ENCODE results near the gene PQBP1.
"Not testable (repeated sequence)": the region's sequence is repeated elsewhere in the genome, so short reads cannot be mapped to it uniquely, and the experiment has no call there.

Gene PQBP1, protein sequence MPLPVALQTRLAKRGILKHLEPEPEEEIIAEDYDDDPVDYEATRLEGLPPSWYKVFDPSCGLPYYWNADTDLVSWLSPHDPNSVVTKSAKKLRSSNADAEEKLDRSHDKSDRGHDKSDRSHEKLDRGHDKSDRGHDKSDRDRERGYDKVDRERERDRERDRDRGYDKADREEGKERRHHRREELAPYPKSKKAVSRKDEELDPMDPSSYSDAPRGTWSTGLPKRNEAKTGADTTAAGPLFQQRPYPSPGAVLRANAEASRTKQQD

DNA sequence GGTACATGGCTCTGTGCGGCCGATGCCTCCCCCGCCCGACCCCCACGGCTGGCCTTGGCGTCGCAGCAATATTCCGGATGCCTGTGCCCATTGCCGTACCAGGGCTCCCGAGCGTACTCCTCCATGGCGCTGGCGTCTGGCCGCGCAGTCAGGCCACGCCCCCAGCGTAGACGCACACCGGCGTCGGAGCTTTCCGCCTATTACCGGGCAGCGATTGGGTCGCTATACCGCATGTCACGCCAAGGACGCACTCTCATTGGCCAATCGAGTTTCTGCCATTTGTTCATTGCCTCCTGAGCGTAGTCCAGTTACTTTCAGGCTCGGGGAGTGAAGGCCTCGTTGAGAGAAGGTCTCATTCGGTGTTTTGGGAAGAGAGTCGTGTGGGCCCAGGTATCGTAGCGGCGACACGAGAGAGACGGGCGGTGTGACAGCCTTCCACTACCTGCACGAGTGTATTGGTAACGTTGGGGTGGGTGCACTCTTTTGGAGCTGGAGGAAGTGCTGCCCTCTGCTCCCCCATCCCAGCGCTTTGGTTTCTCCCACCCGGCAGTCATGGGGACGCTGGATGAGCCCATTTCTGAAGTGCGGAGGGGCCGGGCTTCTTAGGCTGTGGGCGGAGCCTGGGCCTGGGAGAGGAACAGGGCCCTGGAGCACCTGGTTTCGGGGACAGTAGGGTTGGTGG lies at the start of gene PQBP1, which contains the start of gene TIMM17B:
TSS of gene PQBP1 (plus strand) at position 306 of the 682 bp plus-strand sequence. CDS start 580 bp downstream, outside the sequence.
TSS of gene TIMM17B (minus strand) at position 144 of the 682 bp plus-strand sequence. CDS start at position 125, 19 bp downstream.
- peak; percentile 68 for DNase-seq (ENCODE audit: low read depth)

DNA sequence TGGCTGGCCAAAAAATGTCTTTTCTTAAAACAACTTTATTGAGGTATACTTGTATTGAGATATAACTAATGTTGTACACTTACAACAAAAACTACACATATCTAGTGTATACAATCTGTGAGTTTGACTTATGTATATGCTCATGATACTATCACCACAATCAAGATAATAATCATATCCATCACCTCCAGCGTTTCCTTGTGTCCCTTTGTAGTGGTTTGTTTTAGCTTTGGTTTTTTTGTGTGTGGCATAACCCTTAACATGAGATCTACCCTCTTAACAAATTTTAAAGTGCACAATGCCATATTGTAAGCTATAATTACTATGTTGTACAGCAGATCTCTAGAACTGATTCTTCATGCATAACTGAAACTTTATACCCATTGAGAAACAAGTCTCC lies 48.9 kb upstream of the PQBP1 start:
- no peak for DNase-seq (ENCODE audit: low read depth)

DNA sequence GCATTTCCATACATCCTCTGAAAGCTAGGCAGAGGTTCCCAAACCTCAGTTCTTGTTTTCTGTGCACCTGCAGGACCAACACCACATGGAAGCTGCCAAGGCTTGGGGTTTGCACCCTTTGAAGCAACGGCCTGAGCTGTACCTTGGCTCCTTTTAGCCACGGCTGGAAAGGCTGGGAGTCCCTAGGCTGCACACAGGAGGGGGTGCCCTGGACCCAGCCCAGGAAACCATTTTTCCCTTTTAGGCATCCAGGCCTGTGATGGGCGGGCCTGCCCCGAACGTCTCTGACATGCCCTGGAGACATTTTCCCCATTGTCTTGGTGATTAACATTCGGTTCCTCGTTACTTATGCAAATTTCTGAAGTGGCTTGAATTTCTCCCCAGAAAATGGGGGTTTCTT lies 44.9 kb upstream of the PQBP1 start:
- no peak for DNase-seq (ENCODE audit: low read depth)

DNA sequence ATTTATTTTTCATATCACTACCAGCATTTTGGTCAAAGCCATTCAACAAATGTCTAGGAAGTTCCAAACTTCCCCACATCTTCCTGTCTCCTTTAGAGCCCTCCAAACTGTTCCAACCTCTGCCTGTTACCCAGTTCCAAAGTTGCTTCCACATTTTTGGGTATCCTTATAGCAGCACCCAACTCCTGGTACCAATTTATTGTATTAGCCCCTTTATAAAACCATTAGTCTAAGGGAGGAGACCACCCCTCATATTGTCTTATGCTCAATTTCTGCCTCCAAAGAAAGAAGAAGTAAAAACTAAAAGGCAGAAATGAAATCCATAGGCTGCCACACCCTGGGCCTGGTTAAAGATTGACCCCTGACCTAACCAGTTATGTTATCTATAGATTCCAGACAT lies 44.2 kb upstream of the PQBP1 start:
- not testable (repeated sequence) for DNase-seq (ENCODE audit: low read depth)

DNA sequence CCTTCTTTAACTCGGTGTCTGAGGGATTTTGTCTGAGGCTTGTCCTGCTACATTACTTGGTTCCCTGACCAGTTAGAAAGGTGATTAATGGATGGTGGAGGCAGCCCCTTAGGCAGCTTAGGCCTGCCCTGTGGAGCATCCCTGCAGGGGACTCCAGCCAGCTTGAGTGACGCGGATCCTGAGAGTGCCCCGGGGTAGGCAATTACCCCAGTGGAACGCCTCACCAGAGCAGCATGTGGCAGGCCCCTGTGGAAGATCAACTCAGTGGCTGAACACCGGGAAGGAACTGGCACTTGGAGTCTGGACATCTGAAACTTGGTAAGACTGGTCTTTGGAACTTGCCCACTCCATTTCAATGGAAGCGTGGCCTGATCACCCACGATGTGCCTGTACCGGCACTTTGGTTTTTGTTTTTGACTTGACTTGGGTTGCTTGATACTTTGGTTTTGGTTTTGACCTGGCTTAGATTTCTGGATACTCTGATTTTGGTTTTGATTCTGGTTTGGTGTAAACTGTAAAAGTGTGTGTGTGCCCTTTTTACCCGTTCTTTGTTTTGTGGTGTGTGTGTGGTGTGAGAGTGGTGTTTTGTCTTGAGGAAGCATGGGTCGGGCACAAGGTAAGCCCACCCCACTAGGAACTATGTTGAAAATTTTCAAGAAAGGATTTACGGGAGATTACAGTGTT lies 43.5 kb upstream of the PQBP1 start:
- not testable (repeated sequence) for DNase-seq (ENCODE audit: low read depth)

DNA sequence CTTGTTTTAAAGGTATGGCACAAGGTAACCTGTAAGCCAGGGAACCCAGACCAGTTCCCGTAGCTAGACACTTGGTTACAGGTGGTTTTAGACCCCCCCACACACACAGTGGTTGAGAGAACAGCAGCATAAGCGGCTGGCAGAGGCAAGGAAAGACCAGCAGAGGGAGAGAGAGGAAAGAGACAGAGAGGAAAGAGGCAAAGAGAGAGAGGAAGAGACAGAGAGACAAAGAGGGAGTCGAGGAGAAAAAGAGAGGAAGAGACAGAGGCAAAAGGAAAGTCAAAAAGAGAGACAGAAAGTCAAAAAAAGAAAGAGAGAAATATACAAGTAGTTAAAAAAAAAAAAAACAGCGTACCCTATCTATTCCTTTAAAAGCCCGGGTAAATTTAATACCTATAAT lies 42.8 kb upstream of the PQBP1 start:
- no peak for DNase-seq (ENCODE audit: low read depth)

DNA sequence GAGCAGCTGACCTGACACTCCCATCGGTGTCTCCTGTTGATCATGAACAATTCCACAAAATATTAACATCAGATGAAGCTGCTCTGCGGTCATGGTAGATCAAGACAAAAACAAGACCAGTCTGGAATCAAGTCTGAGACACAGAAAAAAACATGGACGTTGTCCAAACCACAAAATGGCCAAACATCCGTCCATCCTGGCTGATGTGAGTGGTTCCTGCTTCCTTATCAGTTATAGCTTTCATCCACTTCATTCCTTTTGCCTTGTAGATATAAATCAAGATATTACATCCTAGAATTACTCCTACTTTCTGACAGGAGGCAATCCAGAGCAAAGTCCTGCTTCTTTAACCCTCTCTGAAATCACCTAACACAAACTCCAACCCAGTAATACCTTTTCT lies 33.5 kb upstream of the PQBP1 start:
- no peak for DNase-seq (ENCODE audit: low read depth)

DNA sequence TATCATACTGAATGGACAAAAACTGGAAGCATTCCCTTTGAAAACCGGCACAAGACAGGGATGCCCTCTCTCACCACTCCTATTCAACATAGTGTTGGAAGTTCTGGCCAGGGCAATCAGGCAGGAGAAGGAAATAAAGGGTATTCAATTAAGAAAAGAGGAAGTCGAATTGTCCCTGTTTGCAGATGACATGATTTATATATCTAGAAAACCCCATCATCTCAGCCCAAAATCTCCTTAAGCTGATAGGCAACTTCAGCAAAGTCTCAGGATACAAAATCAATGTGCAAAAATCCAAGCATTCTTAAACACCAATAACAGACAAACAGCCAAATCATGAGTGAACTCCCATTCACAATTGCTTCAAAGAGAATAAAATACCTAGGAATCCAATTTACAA lies 25.7 kb upstream of the PQBP1 start:
- DNase-seq (ENCODE audit: low read depth), result not testable (repeated sequence)

DNA sequence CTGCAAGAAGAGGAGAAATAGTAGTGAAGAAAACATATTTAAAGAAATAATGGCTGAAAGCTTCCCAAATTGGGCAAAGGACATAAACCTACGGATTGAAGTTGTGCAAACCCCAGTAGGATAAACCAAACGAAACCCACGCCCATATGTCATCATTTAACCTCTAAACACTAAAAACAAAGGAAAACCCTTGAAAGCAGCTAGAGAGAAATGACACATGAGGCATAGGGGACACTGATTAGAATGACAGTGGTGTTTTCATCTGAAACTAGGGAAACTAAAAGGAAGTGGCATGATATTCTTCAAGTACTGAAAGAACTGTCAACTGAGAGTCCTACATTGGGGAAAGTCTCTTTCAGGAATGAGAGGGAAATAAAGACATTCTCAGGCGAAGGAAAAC lies 20.8 kb upstream of the PQBP1 start:
- not testable (repeated sequence) for DNase-seq (ENCODE audit: low read depth)

DNA sequence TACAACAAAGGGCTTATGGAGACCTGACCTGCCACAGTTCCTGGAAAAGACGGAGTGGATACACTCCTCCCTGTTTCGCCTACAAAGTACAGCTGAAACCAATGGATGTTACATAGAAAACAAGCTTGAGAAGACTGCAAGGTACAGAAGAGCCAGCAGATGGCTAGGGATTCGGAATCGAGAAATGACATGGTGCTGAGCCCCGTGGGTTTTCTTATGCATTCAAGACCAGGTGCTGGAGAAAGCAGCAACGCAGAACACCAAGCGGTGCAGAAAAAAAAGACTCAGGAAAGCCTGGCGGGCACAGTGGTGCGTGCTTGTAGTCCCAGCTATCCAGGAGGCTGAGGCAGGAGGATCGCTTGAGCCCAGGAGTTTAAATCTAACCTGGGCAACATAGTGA lies 14.0 kb upstream of the PQBP1 start:
- DNase-seq (ENCODE audit: low read depth), result no peak

DNA sequence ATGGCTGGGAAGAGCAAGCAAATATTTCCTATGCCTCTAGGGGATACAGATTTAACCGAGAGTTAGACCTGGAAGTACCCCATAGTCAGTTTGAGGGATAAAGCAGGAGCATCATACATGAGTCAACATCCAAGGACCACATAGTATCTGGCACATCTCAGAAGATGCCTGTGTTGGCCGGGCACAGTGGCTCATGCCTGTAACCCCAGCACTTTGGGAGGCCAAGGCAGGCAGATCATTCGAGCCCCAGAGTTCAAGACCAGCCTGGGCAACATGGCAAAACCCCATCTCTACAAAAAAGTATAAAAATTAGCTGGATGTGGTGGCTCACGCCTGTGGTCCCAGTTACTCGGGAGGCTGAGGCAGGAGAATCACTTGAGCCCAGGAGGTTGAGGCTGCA lies 11.1 kb upstream of the PQBP1 start:
- not testable (repeated sequence) for DNase-seq (ENCODE audit: low read depth)

DNA sequence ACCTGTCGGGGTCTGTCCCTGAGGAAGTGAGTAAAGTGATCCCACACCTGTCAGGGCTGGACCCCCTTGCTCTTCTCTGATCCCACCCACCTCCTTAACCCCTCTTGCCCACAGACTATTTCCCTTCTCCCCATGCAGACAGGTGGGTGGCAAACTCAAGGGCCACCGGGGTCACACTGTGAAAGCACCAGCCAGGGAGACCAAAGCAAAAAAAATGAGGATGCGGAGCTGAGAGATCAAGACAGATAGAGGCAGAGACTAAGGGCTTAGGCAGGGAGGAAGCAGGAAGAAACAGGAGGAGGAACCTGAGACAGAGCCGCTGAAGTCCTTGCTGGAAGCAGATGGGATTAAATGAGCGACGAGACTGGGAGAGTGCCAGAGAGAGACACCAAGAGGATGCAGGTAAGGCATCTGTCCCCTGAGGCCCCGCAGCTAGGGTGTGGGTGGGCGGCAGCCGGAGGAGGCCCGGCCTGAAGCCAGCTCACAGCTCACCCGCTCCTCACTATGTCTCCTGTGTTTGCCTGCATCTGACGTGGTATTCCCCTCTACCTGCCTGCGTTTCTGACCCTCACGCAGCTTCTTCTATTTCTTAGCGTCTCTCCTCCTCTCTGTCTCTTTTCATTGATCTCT lies 7.3 kb upstream of the PQBP1 start:
- DNase-seq (ENCODE audit: low read depth), result no peak

DNA sequence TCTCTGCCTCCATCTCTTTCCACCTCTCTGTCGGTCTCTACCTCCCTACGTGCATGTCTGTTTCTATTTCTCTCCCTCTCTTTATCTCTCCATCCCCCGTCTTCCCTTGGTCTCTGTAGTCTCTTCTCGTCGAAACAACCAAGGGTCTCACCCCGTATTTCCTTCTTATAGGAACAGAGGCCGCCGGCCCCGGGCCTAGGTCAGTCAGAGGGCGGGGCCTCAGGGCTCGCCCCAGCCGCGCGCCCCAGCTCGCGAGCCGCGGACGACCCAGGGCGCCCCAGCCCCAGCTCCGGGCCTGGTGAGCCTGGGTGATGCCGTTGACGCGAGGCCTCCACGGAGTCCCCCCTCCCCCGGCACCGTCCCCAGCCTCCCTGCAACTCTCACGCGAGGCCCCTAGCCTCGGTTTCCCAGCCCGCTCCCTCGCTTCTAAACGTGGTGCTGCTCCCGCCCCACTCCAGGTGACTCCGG lies 6.8 kb upstream of the PQBP1 start:
- DNase-seq (ENCODE audit: low read depth), result no peak

DNA sequence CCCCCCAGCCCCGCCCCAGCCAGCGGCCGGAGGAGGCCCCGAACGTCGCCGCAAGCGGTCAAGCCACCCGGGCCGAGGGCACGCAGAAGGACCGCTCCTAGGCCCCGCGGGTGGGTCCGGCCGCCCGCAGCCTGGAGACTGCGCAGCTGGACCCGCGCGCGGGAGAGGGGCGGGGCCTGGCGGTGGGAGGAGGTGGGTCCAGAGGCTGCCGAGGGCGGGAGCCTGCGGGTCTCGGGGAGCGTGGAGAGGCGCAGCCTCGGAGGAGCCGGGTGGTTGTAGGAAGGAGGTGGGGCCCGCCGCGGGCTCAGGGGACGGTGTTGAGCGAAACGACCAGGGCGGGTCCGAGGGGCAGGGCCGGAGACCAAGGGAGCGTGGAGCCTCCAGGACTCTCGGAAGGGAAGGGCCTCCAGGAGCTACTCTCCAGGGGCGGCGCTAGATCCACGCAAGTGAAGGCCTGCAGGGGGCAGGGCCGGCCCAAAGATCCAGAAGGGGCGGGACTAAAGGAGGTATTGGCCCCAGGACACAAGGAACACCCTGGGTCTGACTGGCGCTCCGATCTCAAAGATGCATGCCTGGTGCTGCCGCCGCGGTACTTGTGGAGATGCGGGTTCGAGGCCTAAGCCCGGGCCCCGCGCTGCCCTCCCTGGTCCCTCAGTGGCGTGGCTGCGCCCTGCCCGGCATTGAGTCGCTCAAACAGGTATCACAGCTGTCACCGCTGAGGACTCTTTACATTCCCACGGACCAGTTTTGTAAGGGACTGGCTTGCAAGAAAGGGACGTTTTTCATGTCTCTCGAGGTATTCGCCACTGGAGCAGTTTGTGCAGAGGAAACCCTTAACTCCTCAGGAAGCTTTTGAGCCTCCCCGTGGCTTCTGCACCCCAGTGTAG lies 6.1 kb upstream of the PQBP1 start:
- DNase-seq (ENCODE audit: low read depth), result peak; percentile 40

DNA sequence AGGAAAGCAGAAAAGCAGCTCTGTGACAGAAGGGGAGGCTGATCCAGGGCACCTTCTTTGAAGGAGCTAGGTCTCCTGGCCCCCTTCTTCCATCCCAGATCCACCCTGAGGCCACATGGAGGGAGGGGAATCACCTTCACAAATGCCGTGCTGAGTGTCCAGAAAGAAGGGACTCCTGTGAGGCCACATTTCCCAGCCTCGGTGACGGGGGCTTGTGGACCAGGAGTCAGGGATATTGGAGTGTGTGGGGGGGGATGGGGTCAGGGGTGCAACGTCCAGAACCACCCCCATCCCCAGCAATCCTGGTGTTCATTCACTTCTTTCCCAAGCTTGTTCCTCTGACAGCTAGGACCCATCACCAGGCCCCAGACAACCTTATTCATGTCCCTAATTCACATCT lies 4.8 kb upstream of the PQBP1 start:
- no peak for DNase-seq (ENCODE audit: low read depth)

DNA sequence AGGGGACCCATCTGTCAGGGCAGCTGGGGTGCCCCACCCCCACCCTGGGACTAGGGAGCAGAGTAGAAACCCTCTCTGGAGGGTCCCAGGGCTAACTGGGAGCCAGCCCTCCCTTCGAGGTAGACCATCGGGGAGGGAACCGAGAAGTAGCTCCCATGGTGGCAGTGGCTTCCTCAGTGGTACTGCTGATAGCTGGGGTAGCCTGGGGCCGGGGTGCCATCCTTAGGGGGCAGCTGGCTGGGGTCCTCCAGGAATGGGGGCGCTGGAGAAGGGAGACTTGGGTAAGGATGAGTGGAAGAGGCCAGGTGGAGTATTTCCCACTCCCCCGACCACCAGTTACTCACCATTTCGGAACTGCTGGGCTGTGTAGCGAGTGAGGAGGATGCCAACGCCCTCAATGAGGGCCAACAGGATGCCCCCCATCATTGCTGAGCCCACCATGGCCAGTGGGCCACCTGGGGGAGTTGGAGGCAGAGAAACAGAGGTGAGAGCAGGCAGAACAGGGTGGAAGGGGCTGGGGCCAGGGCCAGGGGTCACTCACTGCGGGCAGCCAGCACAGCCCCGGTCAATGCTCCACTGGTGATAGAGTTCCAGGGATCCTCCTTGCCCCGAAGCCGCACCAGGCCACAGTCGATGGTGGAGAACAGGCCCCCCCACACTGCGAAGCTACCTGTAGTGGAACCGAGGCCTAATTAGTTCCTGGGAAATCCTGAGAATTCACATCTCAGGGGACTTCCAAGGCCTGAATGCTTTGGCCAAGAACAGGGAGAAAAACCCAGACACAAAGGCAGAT lies 4.0 kb upstream of the PQBP1 start:
- no peak for DNase-seq (ENCODE audit: low read depth)

DNA sequence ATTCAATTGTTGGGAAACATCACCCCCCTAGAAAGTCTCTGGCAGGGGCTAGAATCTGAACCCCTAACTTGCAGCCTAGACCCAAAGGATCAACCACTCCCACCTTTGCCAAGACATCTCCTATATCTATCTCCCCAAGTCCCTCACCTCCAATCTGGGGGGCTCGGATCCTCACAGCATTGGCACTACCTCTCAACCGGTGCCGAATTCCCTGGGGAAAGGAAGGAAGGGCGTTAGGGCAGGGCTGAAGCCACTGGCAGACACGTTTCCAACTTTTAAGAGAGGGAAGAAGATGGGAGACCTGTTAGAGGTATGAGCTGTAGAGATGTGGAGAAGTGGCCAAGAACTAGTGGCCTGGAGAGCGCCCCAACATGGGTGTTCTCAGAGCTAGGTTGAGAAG lies 2.8 kb upstream of the PQBP1 start:
- no peak for DNase-seq (ENCODE audit: low read depth)

DNA sequence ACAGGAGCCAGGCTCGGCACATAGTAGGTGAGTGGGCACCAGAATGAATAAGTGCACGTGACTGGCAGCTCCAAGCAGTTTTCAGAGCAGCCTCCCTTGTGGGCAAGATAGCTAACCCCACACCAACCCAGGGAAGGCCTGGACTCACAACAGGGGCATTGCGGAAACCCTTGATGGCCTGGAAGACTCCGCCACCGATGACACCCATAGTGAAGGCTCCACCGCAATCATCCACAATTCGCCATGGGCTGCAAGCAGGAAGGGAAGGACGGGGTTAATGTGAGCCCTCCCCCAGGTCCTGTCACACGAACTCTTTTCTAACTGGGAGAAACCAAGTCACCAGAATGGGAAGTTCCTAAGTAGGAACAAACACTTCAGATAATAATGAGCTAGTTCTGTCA lies 1.1 kb upstream of the PQBP1 start:
- DNase-seq (ENCODE audit: low read depth), result no peak

DNA sequence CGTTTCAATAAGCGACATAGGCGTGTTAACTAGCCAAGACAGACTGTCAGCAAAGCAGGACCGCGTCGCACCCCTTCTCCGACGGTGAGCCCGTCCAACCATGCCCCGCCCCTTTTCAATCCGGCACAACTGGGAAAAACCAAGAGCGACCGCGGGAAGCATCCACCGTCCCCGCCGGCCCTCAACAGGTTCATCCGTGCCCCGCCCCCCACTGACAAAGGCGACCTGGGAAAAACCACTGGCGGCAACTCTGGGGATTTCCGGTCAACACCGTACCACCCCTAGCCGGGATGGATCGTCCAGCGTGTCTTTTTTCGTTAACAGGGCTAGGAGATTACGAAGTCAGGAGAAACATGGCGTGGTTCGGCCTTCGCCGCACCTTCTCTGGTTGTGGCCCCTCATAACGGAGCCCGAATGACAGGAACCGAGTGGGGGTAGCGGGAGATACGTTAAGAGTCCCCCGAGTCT lies 539 bp upstream of the PQBP1 start:
- no peak for DNase-seq (ENCODE audit: low read depth)

DNA sequence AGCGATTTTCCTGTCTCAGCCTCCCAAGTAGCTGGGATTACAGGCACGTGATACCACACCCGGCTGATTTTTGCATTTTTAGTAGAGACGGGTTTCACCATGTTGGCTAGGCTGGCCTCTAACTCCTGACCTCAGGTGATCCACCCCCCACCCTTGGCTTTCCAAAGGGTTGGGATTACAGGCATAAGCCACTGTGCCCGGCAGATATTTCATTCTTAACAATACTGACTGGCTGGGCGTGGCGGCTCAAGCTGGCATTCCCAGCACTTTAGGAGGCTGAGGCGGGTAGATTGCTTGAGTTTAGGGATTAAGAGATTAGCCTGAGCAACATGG lies 1.3 kb downstream of the PQBP1 start:
- no peak for DNase-seq (ENCODE audit: low read depth)

DNA sequence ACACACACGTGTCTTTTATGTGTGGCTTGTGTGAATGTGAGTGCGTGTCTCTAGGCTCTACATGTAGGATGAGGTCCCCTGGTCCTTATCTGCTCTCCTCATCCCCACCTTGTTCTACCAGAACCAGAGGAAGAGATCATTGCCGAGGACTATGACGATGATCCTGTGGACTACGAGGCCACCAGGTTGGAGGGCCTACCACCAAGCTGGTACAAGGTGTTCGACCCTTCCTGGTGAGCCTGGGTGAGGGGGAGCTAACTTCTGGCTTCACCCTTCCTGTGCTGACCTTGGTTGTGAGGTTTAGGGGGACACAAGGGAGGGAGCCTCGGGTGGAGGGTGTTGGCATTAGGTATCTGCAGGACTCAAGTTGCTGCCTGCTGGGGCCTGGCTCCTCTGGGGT lies 3.3 kb downstream of the PQBP1 start:
- DNase-seq (ENCODE audit: low read depth), result no peak

Measured in stimulated activated CD8-positive, alpha-beta memory T cell treated with anti-CD3 and anti-CD28 coated beads, Interleukin-15, amount 100 ng/mL, for 1 hour (primary cell).